Sigmoid colon (tissue), 7 donors: Measurements from ENCODE around the gene SLC17A3. TPM values are rescaled to one million over a fixed set of nuclear protein-coding genes. Genes with fewer than 3 reads are reported as not detected.

Source experiments
- DNase-seq: peaks from one replicate; pipeline ENCODE4 v3.0.0-alpha.2; 2019
- H3K27ac ChIP-seq, 4 donors: fragments of 200-600 bp; sonication (generic); one replicate each; pipeline ENCODE4 v1.5.1; 2016 to 2019; ENCODE audit warnings: mild to moderate bottlenecking in 1 of 4
- H3K27me3 ChIP-seq, 3 donors: fragments of 200-600 bp; sonication (generic); one replicate each; pipeline ENCODE4 v1.5.1; 2019; ENCODE audit warnings: mild to moderate bottlenecking in 1 of 3
- H3K36me3 ChIP-seq, 4 donors: fragments of 200-600 bp; sonication (generic); one replicate each; pipeline ENCODE4 v1.5.1; 2016 to 2019
- H3K4me1 ChIP-seq, 4 donors: fragments of 200-600 bp; sonication (generic); one replicate each; pipeline ENCODE4 v1.5.1; 2017 to 2019
- H3K4me3 ChIP-seq, 4 donors: fragments of 200-600 bp; sonication (generic); one replicate each; pipeline ENCODE4 v1.5.1; 2017 to 2019; ENCODE audit warnings: mild to moderate bottlenecking in 2 of 4, moderate library complexity in 1 of 4
- H3K9me3 ChIP-seq, 4 donors: fragments of 200-600 bp in 3 of 4; sonication (generic) in 3 of 4; one replicate each; pipeline versions ENCODE4 v1.5.1 to v1.6.1; 2013 to 2019
- EP300 ChIP-seq, 4 donors: sonication (generic); formaldehyde crosslinking; IDR thresholded peaks; one replicate each; pipeline ENCODE4 v1.6.1; 2017; ENCODE audit warnings: antibody characterized with exemption in 4 of 4
- POLR2A ChIP-seq, 2 donors: fragments of 450-650 bp; IDR thresholded peaks; one replicate each; pipeline ENCODE4 v1.6.1; 2016; ENCODE audit warnings: antibody characterized with exemption in 2 of 2, mild to moderate bottlenecking in 2 of 2, moderate library complexity in 2 of 2
- POLR2AphosphoS5 ChIP-seq, 4 donors: sonication (generic); formaldehyde crosslinking; IDR thresholded peaks; one replicate each; pipeline ENCODE4 v1.6.1; 2017; ENCODE audit warnings: antibody characterized with exemption in 4 of 4
- WGBS, 2 donors: extraction: QIAGEN DNeasy Blood & Tissue Kit; methylation state at CpG; one replicate each; pipeline ENCODE4 v1.1.7; 2013; 5-methylcytosine and 5-hydroxymethylcytosine counted together
- intact Hi-C: fragments of 100-400 bp; cut with DNase I; formaldehyde crosslinking; loops from one replicate; pipeline ENCODE4 v1.15.1; 2023
- polyA plus RNA-seq, 3 donors: library from polyadenylated mRNA; stranded (reverse); fragments of 200-250 nt; gene quantifications; one replicate each; pipeline ENCODE4 v1.2.3, GENCODE V29; 2013
- total RNA-seq, 4 donors: library from RNA; depleted of rRNA; stranded (reverse); fragments of >200 nt; gene quantifications; one replicate each; pipeline ENCODE4 v1.1.0, GENCODE V29; 2016
- TF ChIP-seq, protein P1 (sequence below), 4 experiments: fragments of 450-650 bp in 3 of 4; fragments of 200-600 bp in 1 of 4; IDR thresholded peaks; one replicate each; pipeline ENCODE4 v1.5.1; 2016 to 2019; ENCODE audit warnings: antibody characterized with exemption in 4 of 4, mild to moderate bottlenecking in 3 of 4, moderate library complexity in 2 of 4
- donor health status: healthy with polysubstance abuse.
- donor health status: Bipolar disorder and iron deficiency.
- donor health status: healthy.

Gene SLC17A3
- total and polyA plus RNA-seq, 7 donors, result not detected

DNA sequence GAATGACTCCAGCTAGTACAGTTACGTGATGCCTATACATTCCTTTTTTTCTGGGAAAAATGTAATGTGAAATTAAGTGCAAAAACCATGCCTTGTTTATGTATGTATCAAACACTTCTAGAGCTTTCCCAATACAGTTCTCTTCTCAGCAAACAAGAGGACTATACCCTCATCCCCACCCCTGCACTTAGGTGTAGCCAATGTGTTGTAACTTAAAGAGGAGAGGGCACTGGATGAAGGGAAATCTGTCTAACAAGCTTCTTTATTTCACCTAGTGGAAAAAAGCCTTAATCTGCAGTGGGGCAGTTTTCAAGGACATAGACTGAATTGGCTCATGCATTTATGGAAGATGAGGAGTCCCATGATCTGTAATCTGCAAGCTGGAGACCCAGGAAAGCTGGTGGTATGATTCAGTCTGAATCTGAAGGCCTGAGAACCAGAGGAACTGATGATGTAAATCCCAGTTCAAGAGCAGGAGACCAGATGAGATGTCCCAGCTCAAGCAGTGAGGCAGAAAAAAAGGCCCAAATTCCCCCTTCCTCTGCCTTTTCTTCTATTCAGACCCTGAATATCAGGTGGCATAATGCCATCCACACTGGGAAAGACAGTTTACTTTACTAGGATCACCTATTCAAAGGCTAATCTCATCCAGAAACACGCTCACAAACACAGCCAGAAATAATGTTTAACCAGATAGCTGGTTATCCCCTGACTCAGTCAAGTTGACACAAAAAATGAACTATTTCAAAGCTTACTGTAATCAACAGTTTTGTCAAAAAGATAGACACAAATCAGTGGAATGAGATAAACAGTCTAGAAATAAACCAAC is 25.8 kb upstream of the SLC17A3 start:
- intact Hi-C loops, result loop anchor here (10.0 kb wide), 1 partner anchor 115 kb away; no protein-coding TSS in a partner anchor
- Histone ChIP-seq H3K36me3 (no peaks in the 10 kb centered on the region), H3K4me1 (no peaks in the 10 kb centered on the region), H3K4me3 (no peak overlapping the region), H3K9me3 (no peaks in the 10 kb centered on the region), H3K27ac (no peak overlapping the region), H3K27me3 (no peaks in the 10 kb centered on the region)
- TF ChIP-seq POLR2AphosphoS5 (IDR thresholded peaks at IDR 0.05) (no peak), EP300 (IDR thresholded peaks at IDR 0.05) (no peak), POLR2A (IDR thresholded peaks at IDR 0.05) (no peak)
- TF ChIP-seq, protein P1, sequence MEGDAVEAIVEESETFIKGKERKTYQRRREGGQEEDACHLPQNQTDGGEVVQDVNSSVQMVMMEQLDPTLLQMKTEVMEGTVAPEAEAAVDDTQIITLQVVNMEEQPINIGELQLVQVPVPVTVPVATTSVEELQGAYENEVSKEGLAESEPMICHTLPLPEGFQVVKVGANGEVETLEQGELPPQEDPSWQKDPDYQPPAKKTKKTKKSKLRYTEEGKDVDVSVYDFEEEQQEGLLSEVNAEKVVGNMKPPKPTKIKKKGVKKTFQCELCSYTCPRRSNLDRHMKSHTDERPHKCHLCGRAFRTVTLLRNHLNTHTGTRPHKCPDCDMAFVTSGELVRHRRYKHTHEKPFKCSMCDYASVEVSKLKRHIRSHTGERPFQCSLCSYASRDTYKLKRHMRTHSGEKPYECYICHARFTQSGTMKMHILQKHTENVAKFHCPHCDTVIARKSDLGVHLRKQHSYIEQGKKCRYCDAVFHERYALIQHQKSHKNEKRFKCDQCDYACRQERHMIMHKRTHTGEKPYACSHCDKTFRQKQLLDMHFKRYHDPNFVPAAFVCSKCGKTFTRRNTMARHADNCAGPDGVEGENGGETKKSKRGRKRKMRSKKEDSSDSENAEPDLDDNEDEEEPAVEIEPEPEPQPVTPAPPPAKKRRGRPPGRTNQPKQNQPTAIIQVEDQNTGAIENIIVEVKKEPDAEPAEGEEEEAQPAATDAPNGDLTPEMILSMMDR (IDR thresholded peaks at IDR 0.05), result no peak
- 67 to 72% methylated on average over 2 of the region's 2 CpGs for WGBS, 2 donors
- DNase-seq, result no peak

DNA sequence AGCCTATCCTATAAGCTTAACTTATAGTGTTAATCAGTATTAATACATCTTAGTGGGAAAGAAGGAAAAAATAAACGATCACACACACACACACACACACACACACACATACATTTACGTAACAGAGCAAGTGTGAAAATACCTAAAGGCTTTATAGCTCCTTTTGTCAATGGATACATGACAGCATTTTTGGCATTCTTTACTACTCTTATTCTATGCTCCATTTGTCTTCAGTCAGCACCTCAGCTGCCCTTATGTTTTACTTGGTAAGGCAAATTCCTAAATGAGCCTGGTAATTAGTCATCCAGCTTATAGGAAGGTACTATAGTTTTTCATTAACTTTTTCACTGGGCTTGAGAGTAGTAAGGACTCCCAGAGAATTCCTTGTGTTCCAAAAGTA is 25.1 kb upstream of the SLC17A3 start:
- WGBS, 2 donors, result 77 to 89% methylated on average over 2 of the region's 2 CpGs
- TF ChIP-seq EP300 (IDR thresholded peaks at IDR 0.05), result no peak
- TF ChIP-seq, protein P1 (IDR thresholded peaks at IDR 0.05), result no peak
- no peak for TF ChIP-seq POLR2A (IDR thresholded peaks at IDR 0.05)
- TF ChIP-seq POLR2AphosphoS5 (IDR thresholded peaks at IDR 0.05), result no peak
- intact Hi-C loops, result loop anchor here (10.0 kb wide), 1 partner anchor 114 kb away; no protein-coding TSS in a partner anchor
- Histone ChIP-seq H3K27ac (no peak overlapping the region), H3K27me3 (no peaks in the 10 kb centered on the region), H3K4me1 (no peaks in the 10 kb centered on the region), H3K4me3 (no peak overlapping the region), H3K9me3 (no peaks in the 10 kb centered on the region), H3K36me3 (no peaks in the 10 kb centered on the region)
- DNase-seq, result no peak

DNA sequence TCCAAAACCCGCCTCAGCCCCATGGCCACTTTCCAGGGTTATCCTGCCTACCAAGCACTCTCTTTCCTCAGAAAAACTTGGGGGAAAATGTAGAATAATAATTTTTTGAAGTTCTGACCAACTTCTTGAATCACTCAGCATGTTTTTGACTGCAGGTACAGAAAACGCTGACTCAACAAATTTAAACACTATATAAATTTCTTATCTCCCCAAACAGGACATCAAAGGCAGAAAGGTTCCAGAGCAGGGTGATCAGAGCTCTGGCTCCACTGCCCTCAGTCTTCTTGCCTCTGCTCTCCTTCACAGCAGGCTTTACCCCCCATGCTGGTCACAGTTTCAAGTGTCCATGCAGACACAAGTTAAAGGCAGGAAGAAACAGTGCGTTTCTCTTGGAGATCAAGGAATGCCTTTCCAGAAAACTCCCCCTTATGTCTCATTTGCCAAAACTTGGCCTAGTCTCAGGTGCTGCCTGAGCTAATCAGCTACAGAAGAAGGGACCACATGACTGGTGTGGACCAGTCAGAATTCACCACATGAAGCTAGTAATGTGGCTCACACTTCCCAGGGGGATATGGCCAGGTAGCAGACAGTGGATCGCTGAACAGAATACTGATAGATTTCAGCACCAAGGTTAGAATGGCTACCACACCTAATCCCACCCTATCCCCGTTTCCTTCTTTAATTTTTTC is 24.4 kb upstream of the SLC17A3 start:
- no peak for DNase-seq
- H3K27ac ChIP-seq, result no peak overlapping the region
- H3K27me3 ChIP-seq, result no peaks in the 10 kb centered on the region
- TF ChIP-seq EP300 (IDR thresholded peaks at IDR 0.05) (no peak), POLR2A (IDR thresholded peaks at IDR 0.05) (no peak), POLR2AphosphoS5 (IDR thresholded peaks at IDR 0.05) (no peak)
- TF ChIP-seq, protein P1 (IDR thresholded peaks at IDR 0.05), result no peak
- intact Hi-C loops, result loop anchor here (10.0 kb wide), 1 partner anchor 114 kb away; no protein-coding TSS in a partner anchor
- no peak overlapping the region for H3K4me3 ChIP-seq
- no peaks in the 10 kb centered on the region for H3K9me3 ChIP-seq
- H3K4me1 ChIP-seq, result no peaks in the 10 kb centered on the region
- no peaks in the 10 kb centered on the region for H3K36me3 ChIP-seq
- WGBS, 2 donors, result 83 to 87% methylated on average over 5 of the region's 5 CpGs

DNA sequence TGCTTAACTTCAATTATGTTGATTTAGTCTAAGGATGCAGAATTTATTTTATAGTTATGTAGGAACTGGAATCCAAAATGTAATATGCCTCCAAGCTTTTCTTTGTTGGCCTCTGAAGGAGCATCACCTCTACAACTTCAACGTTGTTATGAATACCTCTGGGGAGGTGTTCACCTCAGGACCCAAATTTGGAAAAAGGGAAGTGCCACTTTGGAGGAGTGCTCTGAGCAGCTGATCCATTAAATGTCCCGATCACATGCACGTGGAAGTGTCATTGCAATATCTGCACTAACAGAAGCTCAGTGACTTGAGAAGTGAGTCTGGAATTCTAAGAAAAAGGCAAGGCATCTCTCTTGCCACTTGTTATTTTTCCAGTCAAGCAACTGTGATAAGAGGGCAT is 22.2 kb upstream of the SLC17A3 start:
- intact Hi-C loops, result loop anchor here (10.0 kb wide), 1 partner anchor 111 kb away; no protein-coding TSS in a partner anchor
- TF ChIP-seq, protein P1 (IDR thresholded peaks at IDR 0.05), result no peak
- TF ChIP-seq EP300 (IDR thresholded peaks at IDR 0.05) (no peak), POLR2AphosphoS5 (IDR thresholded peaks at IDR 0.05) (no peak), POLR2A (IDR thresholded peaks at IDR 0.05) (no peak)
- no peak for DNase-seq
- Histone ChIP-seq H3K4me3 (no peak overlapping the region), H3K27ac (no peak overlapping the region), H3K4me1 (no peaks in the 10 kb centered on the region), H3K36me3 (no peaks in the 10 kb centered on the region), H3K27me3 (no peaks in the 10 kb centered on the region), H3K9me3 (no peaks in the 10 kb centered on the region)
- 88 to 89% methylated on average over 3 of the region's 3 CpGs for WGBS, 2 donors
